Activated CD4-positive, alpha-beta T cell treated with anti-CD3 and anti-CD28 coated beads for 36 hours (primary cell): ENCODE results near the gene CFAP46. TPM values are rescaled to one million over a fixed set of nuclear protein-coding genes. Genes with fewer than 3 reads are reported as not detected.
"Not testable (repeated sequence)": the region's sequence is repeated elsewhere in the genome, so short reads cannot be mapped to it uniquely, and the experiment has no call there.

Experiments used
- ATAC-seq: fragments of 200-7000 bp; cut with Tn5 transposase; one replicate; pipeline ENCODE4 v1.10.0; 2021; ENCODE audit warnings: mild to moderate bottlenecking, moderate library complexity
- CTCF ChIA-PET: fragments of 350-600 bp; sonication (Branson Sonifier 250); formaldehyde crosslinking; loops from one replicate; lab custom pipeline; 2021; ENCODE audit warnings: antibody characterized with exemption; lab: Charles Lee
- POLR2A ChIA-PET: fragments of 350-600 bp; sonication (Branson Sonifier 250); formaldehyde crosslinking; loops from one replicate; lab custom pipeline; 2021; ENCODE audit warnings: antibody characterized with exemption, inconsistent platforms; lab: Charles Lee
- DNase-seq: peaks from one replicate; pipeline ENCODE4 v3.0.0-alpha.2; 2020
- H3K27ac Mint-ChIP-seq: one replicate; pipeline ENCODE4 v1.8.0; 2021; ENCODE audit warnings: mixed read lengths
- H3K27me3 Mint-ChIP-seq: one replicate; pipeline ENCODE4 v1.8.0; 2021; ENCODE audit warnings: mixed read lengths
- H3K36me3 Mint-ChIP-seq: one replicate; pipeline ENCODE4 v1.8.0; 2021; ENCODE audit warnings: low read depth, mixed read lengths
- H3K4me1 Mint-ChIP-seq: one replicate; pipeline ENCODE4 v1.8.0; 2021; ENCODE audit warnings: mixed read lengths
- H3K4me3 Mint-ChIP-seq: one replicate; pipeline ENCODE4 v1.8.0; 2021; ENCODE audit warnings: mild to moderate bottlenecking, moderate library complexity, mixed read lengths
- H3K9me3 Mint-ChIP-seq: one replicate; pipeline ENCODE4 v1.8.0; 2021; ENCODE audit warnings: low read depth, mixed read lengths
- intact Hi-C, 2 experiments: fragments of 100-400 bp; cut with DNase I in 1 of 2; cut with micrococcal nuclease in 1 of 2; formaldehyde crosslinking; loops; one replicate each; pipeline versions ENCODE4 v1.14.2 to v1.15.1; 2022 to 2024; cut with DNase I, micrococcal nuclease
- total RNA-seq, 2 experiments: library from RNA; stranded (reverse); gene quantifications; one replicate each; pipeline ENCODE4 v1.2.3, GENCODE V29; 2021

Gene CFAP46
- total RNA-seq, 2 experiments from 2014 or later: 0.16 to 0.21 TPM

- no peaks in the 10 kb centered on the region for H3K9me3 Mint-ChIP-seq
- ChIA-PET POLR2A (no interaction called here), CTCF (no interaction called here)
- peak; percentile 56 for DNase-seq
- H3K4me3 Mint-ChIP-seq: no peak overlapping the region
- no peak overlapping the region for H3K27ac Mint-ChIP-seq
- H3K4me1 Mint-ChIP-seq: peaks cover 5% of the 10 kb centered on the region
- peaks cover 36% of the 10 kb centered on the region for H3K27me3 Mint-ChIP-seq
- intact Hi-C loops: no loop called here
- ATAC-seq: peak; percentile 33
- H3K36me3 Mint-ChIP-seq: no peaks in the 10 kb centered on the region
These were observed 3.7 kb downstream of the CFAP46 start for GRCh38 chr10:132938472-132939339.

DNA sequence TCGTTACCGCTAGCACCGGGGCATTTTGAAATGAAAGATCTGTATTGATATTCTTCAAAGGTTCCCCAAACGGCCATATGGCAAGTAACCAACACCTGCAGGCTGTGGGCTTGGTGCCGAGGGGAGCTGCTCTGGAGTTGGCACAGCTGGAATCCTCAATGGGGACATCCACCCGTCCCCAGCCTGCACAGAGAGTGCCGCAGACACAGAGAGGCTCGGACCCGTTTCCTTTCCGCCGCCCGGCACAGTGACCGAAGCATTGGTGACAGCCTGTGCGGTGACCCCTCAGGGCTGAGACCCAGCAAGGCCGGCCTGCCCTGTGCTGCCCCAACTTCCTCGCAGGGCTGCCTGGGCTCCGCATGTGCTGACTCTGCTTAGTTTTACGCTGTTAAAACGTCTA lies 4.5 kb downstream of the CFAP46 start:
- intact Hi-C loops: no loop called here
- H3K4me1 Mint-ChIP-seq: peaks cover 5% of the 10 kb centered on the region
- H3K27ac Mint-ChIP-seq: no peak overlapping the region
- ChIA-PET POLR2A (no interaction called here), CTCF (interaction anchor here (1.0 kb wide), 1 partner anchor 33 kb away, joined by 3 read pairs; no protein-coding TSS in a partner anchor)
- ATAC-seq (no peak), DNase-seq (no peak)
- H3K27me3 Mint-ChIP-seq: peaks cover 35% of the 10 kb centered on the region
- H3K9me3 Mint-ChIP-seq: no peaks in the 10 kb centered on the region
- no peaks in the 10 kb centered on the region for H3K36me3 Mint-ChIP-seq
- no peak overlapping the region for H3K4me3 Mint-ChIP-seq

- peaks cover 15% of the 10 kb centered on the region for H3K27me3 Mint-ChIP-seq
- ChIA-PET CTCF (no interaction called here), POLR2A (no interaction called here)
- no peak overlapping the region for H3K4me3 Mint-ChIP-seq
- DNase-seq (no peak), ATAC-seq (no peak)
- intact Hi-C loops: no loop called here
- H3K4me1 Mint-ChIP-seq: peaks cover 19% of the 10 kb centered on the region
- H3K27ac Mint-ChIP-seq: no peak overlapping the region
- H3K36me3 Mint-ChIP-seq: no peaks in the 10 kb centered on the region
- no peaks in the 10 kb centered on the region for H3K9me3 Mint-ChIP-seq
These were observed 7.4 kb downstream of the CFAP46 start for GRCh38 chr10:132934953-132935352.

DNA sequence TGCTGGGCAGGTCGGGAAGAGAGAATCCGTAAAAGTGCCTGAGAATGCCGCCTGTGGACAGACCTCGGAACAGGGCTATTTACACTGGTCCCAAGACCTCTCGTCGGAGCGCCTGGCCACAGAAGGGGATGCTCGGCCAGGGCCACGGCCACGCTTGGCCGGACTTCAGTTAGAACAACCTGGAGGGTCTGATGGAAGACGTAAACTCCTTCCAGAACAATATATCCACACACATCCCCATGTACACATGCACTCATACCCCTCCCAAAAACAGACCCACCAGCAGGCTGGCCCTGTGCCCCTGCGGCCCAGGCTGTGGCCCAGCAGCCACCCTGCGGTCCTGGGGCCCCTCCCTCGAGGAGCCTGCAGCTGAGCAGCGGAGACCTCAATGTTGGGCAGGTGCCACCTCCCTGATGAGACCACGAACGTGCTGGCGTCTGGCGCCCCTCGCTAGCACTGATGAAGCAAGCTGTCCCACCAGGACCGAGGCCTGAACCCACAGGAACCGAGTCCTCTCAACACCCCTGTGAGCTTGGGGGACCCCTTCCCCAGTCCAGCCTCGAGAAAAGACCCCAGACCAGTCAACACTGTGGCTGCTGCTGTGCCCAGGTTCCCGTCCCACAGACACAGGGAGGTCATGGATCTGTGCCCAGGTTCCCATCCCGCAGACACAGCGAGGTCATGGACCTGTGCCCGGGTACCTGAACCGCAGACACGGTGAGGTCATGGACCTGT lies 8.9 kb downstream of the CFAP46 start:
- Mint-ChIP-seq H3K36me3 (no peaks in the 10 kb centered on the region), H3K27ac (no peak overlapping the region), H3K9me3 (peaks cover 3% of the 10 kb centered on the region), H3K27me3 (peaks cover 4% of the 10 kb centered on the region), H3K4me3 (no peak overlapping the region), H3K4me1 (peaks cover 23% of the 10 kb centered on the region)
- ATAC-seq: no peak
- CTCF ChIA-PET: no interaction called here
- DNase-seq: peak; percentile 3
- intact Hi-C loops: no loop called here
- POLR2A ChIA-PET: no interaction called here

DNA sequence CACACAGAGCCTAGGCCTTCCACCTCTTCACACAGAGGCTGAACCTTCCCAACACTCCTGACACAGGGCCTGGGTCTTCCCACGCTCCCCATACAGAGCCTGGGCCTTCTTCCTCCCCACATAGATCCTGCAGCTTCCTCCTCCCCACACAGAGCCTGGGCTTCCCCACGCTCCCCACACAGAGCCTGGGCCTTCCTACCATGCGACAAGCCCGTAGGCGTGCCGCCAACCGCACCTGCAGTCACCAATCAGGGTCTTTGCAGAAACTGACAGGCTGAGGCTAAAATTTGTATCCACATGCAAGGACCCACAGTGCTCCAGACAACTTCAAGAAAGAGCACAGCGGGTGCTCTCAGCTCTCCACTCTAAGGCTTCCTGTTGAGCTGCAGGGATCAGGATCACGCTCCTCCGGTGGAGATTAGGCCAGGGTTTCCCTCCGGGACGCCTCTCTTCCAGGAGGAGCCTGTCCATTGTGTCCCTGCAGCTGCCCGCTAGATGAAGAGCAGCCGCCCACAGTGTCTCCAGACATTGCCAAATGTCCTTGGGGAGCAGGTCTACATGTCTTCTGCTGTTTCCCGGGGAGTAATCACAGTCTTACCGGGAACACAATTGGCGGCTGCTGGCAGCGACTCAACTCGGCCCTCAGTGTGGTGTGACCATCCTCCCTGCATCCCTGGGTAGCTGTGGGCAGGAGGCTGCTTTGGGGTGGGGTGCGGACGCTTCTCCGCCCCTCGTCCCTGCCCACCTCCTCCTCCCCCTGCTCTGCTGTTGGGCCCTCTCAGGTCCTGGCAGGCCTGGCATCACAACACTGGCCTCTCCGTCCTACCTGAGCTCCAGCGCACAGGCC lies 9.7 kb downstream of the CFAP46 start:
- ATAC-seq (no peak), DNase-seq (peak; percentile 12)
- Mint-ChIP-seq H3K27me3 (peaks cover 2% of the 10 kb centered on the region), H3K4me3 (no peak overlapping the region), H3K27ac (peak overlapping the region; percentile 80), H3K4me1 (peaks cover 23% of the 10 kb centered on the region), H3K36me3 (no peaks in the 10 kb centered on the region), H3K9me3 (peaks cover 3% of the 10 kb centered on the region)
- intact Hi-C loops: no loop called here
- ChIA-PET POLR2A (no interaction called here), CTCF (no interaction called here)

DNA sequence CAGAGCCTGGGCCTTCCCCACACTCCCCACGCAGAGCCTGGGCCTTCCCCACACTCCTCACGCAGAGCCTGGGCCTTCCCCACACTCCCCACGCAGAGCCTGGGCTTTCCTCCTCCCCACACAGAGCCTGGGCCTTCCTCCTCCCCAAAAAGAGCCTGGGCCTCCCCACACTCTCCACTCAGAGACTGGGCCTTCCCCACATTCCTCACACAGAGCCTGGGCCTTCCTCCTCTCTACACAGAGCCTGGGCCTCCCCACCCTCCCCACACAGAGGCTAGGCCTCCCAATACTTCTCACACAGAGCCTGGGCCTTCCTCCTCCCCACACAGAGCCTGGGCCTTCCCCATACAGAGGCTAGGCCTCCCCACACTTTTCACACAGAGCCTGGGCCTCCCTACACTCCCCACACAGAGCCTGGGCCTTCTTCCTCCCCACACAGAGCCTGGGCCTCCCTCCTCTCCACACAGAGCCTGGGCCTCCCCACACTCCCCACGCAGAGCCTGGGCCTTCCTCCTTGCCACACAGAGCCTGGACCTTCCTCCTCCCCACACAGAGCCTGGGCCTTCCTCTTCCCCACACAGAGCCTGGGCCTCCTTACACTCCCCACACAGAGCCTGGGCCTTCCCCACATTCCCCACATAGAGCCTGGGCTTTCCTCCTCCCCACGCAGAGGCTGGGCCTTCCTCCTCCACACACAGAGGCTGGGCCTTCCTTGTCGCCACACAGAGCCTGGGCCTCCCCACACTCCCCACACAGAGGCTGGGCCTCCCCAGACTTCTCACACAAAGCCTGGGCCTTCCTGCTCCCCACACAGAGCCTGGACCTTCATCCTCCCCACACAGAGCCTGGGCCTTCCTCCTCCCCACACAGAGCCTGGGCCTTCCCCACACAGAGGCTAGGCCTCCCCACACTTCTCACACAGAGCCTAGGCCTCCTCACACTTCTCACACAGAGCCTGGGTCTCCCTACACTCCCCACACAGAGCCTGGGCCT lies 10.8 kb downstream of the CFAP46 start:
- intact Hi-C loops, H3K4me3 Mint-ChIP-seq, H3K36me3 Mint-ChIP-seq: not testable (repeated sequence)

DNA sequence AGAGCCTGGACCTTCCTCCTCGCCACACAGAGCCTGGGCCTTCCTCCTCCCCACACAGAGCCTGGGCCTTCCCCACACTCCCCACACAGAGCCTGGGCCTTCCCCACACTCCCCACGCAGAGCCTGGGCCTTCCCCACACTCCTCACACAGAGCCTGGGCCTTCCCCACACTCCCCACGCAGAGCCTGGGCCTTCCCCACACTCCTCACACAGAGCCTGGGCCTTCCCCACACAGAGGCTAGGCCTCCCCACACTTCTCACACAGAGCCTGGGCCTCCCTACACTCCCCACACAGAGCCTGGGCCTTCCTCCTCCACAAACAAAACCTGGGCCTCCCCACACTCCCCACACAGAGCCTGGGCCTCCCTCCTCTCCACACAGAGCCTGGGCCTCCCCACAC lies 11.7 kb downstream of the CFAP46 start:
- intact Hi-C loops, H3K9me3 Mint-ChIP-seq, H3K27ac Mint-ChIP-seq, H3K27me3 Mint-ChIP-seq, H3K4me3 Mint-ChIP-seq, H3K36me3 Mint-ChIP-seq, CTCF ChIA-PET, POLR2A ChIA-PET: not testable (repeated sequence)
- ATAC-seq (peak; percentile 52), DNase-seq (peak; percentile 69)
- H3K4me1 Mint-ChIP-seq: peaks cover 23% of the 10 kb centered on the region

More for the DNA sequence above, 10.8 kb downstream of the CFAP46 start:
- Mint-ChIP-seq H3K4me1 (peaks cover 23% of the 10 kb centered on the region), H3K27ac (peak overlapping the region; percentile 80)
- H3K9me3 Mint-ChIP-seq, CTCF ChIA-PET, H3K27me3 Mint-ChIP-seq, POLR2A ChIA-PET: not testable (repeated sequence)
- DNase-seq (peak; percentile 74), ATAC-seq (peak; percentile 74)

DNA sequence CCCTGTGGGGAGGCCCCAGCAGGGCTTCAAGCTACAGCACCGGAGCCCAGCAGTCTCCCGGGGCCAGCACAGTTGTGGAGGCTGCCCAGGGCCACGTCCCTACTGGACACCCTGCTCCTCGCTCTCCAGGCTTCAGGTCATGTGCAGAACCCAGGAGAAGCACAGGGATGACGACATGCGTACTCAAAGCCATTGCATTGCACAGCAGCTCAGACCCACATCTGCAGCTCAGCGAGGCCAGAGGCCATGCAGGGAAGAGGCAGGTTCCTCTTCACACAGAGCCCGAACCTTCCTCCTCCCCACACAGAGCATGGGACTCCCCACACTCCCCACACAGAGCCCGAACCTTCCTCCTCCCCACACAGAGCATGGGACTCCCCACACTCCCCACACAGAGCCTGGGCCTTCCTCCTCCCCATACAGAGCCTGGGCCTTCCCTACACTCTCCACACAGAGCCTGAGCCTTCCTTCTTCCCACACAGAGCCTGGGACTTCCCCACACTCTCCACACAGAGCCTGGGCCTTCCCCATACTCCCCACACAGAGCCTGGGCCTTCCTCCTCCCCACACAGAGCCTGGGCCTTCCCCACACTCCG lies 12.3 kb downstream of the CFAP46 start:
- ChIA-PET POLR2A (no interaction called here), CTCF (no interaction called here)
- H3K9me3 Mint-ChIP-seq: peaks cover 3% of the 10 kb centered on the region
- no peaks in the 10 kb centered on the region for H3K27me3 Mint-ChIP-seq
- no peaks in the 10 kb centered on the region for H3K36me3 Mint-ChIP-seq
- peak; percentile 62 for DNase-seq
- peak; percentile 61 for ATAC-seq
- no peak overlapping the region for H3K4me3 Mint-ChIP-seq
- peak overlapping the region; percentile 72 for H3K27ac Mint-ChIP-seq
- intact Hi-C loops: no loop called here
- H3K4me1 Mint-ChIP-seq: peaks cover 23% of the 10 kb centered on the region

GRCh38 chr10:132929480-132929879 lies 12.9 kb downstream of the CFAP46 start:
- no peak for ATAC-seq
- no peaks in the 10 kb centered on the region for H3K27me3 Mint-ChIP-seq
- DNase-seq: no peak

GRCh38 chr10:132928261-132928660 lies 14.1 kb downstream of the CFAP46 start:
- intact Hi-C loops: no loop called here
- no peaks in the 10 kb centered on the region for H3K27me3 Mint-ChIP-seq
- H3K9me3 Mint-ChIP-seq: peaks cover 3% of the 10 kb centered on the region
- no peak for ATAC-seq
- no peak overlapping the region for H3K4me3 Mint-ChIP-seq
- no peaks in the 10 kb centered on the region for H3K36me3 Mint-ChIP-seq
- DNase-seq: no peak
- H3K27ac Mint-ChIP-seq: no peak overlapping the region
- ChIA-PET POLR2A (no interaction called here), CTCF (no interaction called here)
- H3K4me1 Mint-ChIP-seq: peaks cover 23% of the 10 kb centered on the region

More at GRCh38 chr10:132929480-132929879, 12.9 kb downstream of the CFAP46 start:
- no peaks in the 10 kb centered on the region for H3K36me3 Mint-ChIP-seq
- POLR2A ChIA-PET: no interaction called here
- no peak overlapping the region for H3K4me3 Mint-ChIP-seq
- H3K4me1 Mint-ChIP-seq: peaks cover 23% of the 10 kb centered on the region
- no peak overlapping the region for H3K27ac Mint-ChIP-seq
- peaks cover 3% of the 10 kb centered on the region for H3K9me3 Mint-ChIP-seq
- CTCF ChIA-PET: no interaction called here
- intact Hi-C loops: no loop called here
